RWPE2 (cell line): ENCODE measurements around the gene NPAT.

Experiments used
- ATAC-seq: fragments of 200-7000 bp; cut with Tn5 transposase; 3 replicates; pipeline ENCODE4 v1.9.1; 2021; ENCODE audit warnings: low read depth
- DNase-seq: peaks from one replicate; pipeline ENCODE4 v3.0.0-alpha.2; 2020; ENCODE audit warnings: low spot score
- H3K27ac ChIP-seq: fragments of 450-650 bp; 2 replicates; pipeline ENCODE4 v1.5.1; 2017; ENCODE audit warnings: mild to moderate bottlenecking; ENCODE audit not compliant: poor library complexity, severe bottlenecking
- H3K27me3 ChIP-seq: fragments of 250-450 bp; sonication (Bioruptor Pico); 2 replicates; pipeline ENCODE4 v1.5.1; 2021; ENCODE audit warnings: mild to moderate bottlenecking, moderate library complexity; ENCODE audit not compliant: insufficient read depth, poor library complexity, severe bottlenecking
- H3K36me3 ChIP-seq: fragments of 250-450 bp; sonication (Bioruptor Pico); 2 replicates; pipeline ENCODE4 v1.5.1; 2020; ENCODE audit warnings: low read depth, mild to moderate bottlenecking, moderate library complexity
- H3K4me1 ChIP-seq: fragments of 250-450 bp; sonication (Bioruptor Pico); 2 replicates; pipeline ENCODE4 v1.5.1; 2021; ENCODE audit warnings: mild to moderate bottlenecking, moderate library complexity; ENCODE audit not compliant: insufficient read depth, poor library complexity, severe bottlenecking
- H3K4me3 ChIP-seq: fragments of 250-450 bp; sonication (Bioruptor Pico); 2 replicates; pipeline ENCODE4 v1.5.1; 2021; ENCODE audit warnings: mild to moderate bottlenecking, moderate library complexity; ENCODE audit not compliant: severe bottlenecking
- H3K9me3 ChIP-seq: fragments of 250-450 bp; sonication (Bioruptor Pico); 2 replicates; pipeline ENCODE4 v1.5.1; 2021; ENCODE audit warnings: mild to moderate bottlenecking, moderate library complexity; ENCODE audit not compliant: severe bottlenecking
- CTCF ChIP-seq: fragments of 450-650 bp; IDR thresholded peaks from one replicate; pipeline ENCODE4 v1.5.1; 2017; ENCODE audit warnings: mild to moderate bottlenecking, moderate library complexity; ENCODE audit not compliant: poor library complexity, severe bottlenecking

NPAT gene

GRCh38 chr11:108235192-108235591 is 12.8 kb upstream of the NPAT start:
- DNase-seq (no peak), ATAC-seq (no peak)
- no peaks in the 10 kb centered on the region for H3K4me1 ChIP-seq
- TF ChIP-seq CTCF, result no peak
- H3K36me3 ChIP-seq, result peaks cover 73% of the 10 kb centered on the region
- no peak overlapping the region for H3K4me3 ChIP-seq
- H3K27me3 ChIP-seq, result no peaks in the 10 kb centered on the region
- H3K27ac ChIP-seq, result no peak overlapping the region
- no peaks in the 10 kb centered on the region for H3K9me3 ChIP-seq

- DNase-seq, result no peak
- H3K36me3 ChIP-seq, result peaks cover 74% of the 10 kb centered on the region
- TF ChIP-seq CTCF, result no peak
- ATAC-seq, result no peak
- no peaks in the 10 kb centered on the region for H3K27me3 ChIP-seq
- H3K27ac ChIP-seq, result no peak overlapping the region
- H3K4me1 ChIP-seq, result no peaks in the 10 kb centered on the region
- no peaks in the 10 kb centered on the region for H3K9me3 ChIP-seq
- H3K4me3 ChIP-seq, result no peak overlapping the region
Observed at GRCh38 chr11:108233277-108233945, 11.0 kb upstream of the NPAT start.

- Histone ChIP-seq H3K27ac (no peak overlapping the region), H3K36me3 (peaks cover 60% of the 10 kb centered on the region), H3K4me1 (peaks cover 11% of the 10 kb centered on the region), H3K4me3 (no peak overlapping the region), H3K27me3 (no peaks in the 10 kb centered on the region), H3K9me3 (no peaks in the 10 kb centered on the region)
- ATAC-seq (no peak), DNase-seq (no peak)
- no peak for TF ChIP-seq CTCF
Observed at GRCh38 chr11:108228251-108228650, 5.8 kb upstream of the NPAT start.

GRCh38 chr11:108226036-108226435 is 3.6 kb upstream of the NPAT start:
- DNase-seq (no peak), ATAC-seq (no peak)
- H3K4me1 ChIP-seq, result peaks cover 11% of the 10 kb centered on the region
- TF ChIP-seq CTCF, result no peak
- H3K4me3 ChIP-seq, result no peak overlapping the region
- H3K36me3 ChIP-seq, result peaks cover 50% of the 10 kb centered on the region
- H3K27ac ChIP-seq, result no peak overlapping the region
- H3K27me3 ChIP-seq, result no peaks in the 10 kb centered on the region
- H3K9me3 ChIP-seq, result no peaks in the 10 kb centered on the region
